ENCODE results near the gene GVQW3. TPM values are rescaled to one million over a fixed set of nuclear protein-coding genes. Genes with fewer than 3 reads are reported as not detected.
A peak's percentile ranks its signal among the peaks of the same experiment; 100 is the strongest.

The GVQW3 gene
- total and polyA plus RNA-seq, 12 donors, result 0.54 to 10.9 (median 2.4) TPM

- H3K27me3 ChIP-seq, result no peaks in the 10 kb centered on the region
- no peak overlapping the region for H3K27ac ChIP-seq
- TF ChIP-seq POLR2A (IDR thresholded peaks at IDR 0.05) (no peak), CTCF (IDR thresholded peaks at IDR 0.05) (no peak)
- H3K4me1 ChIP-seq (replicated peaks in 1 of 2), result peaks cover 0 to 4% of the 10 kb centered on the region in 2 donors
- no peaks in the 10 kb centered on the region for H3K9me3 ChIP-seq (replicated peaks in 1 of 3)
- 79 to 82% (median 81%) methylated on average over 2 of the region's 2 CpGs for WGBS, 4 donors
- no peaks in the 10 kb centered on the region for H3K36me3 ChIP-seq (replicated peaks in 1 of 2)
- DNase-seq, result no peak
- intact Hi-C loops (cut with DNase I), result no loop called here
- no peak overlapping the region for H3K4me3 ChIP-seq
These were observed 44.5 kb upstream of the GVQW3 start for GRCh38 chr11:76336597-76336996.

- H3K36me3 ChIP-seq (replicated peaks in 1 of 2), result no peaks in the 10 kb centered on the region
- no peak for TF ChIP-seq POLR2A (IDR thresholded peaks at IDR 0.05)
- TF ChIP-seq CTCF (IDR thresholded peaks at IDR 0.05), result no peak
- no peaks in the 10 kb centered on the region for H3K27me3 ChIP-seq
- H3K9me3 ChIP-seq (replicated peaks in 1 of 3), result no peaks in the 10 kb centered on the region
- peaks cover 0 to 4% of the 10 kb centered on the region in 2 donors for H3K4me1 ChIP-seq (replicated peaks in 1 of 2)
- DNase-seq, result no peak
- no peak overlapping the region for H3K27ac ChIP-seq
- H3K4me3 ChIP-seq, result no peak overlapping the region
- 75 to 94% (median 83%) methylated on average over 1 of the region's 1 CpG for WGBS, 4 donors
- intact Hi-C loops (cut with DNase I), result no loop called here
These were observed 43.7 kb upstream of the GVQW3 start for GRCh38 chr11:76337469-76337868.

GRCh38 chr11:76337923-76338322 is 43.2 kb upstream of the GVQW3 start:
- Histone ChIP-seq H3K36me3 (replicated peaks in 1 of 2) (no peaks in the 10 kb centered on the region), H3K27me3 (no peaks in the 10 kb centered on the region), H3K4me1 (replicated peaks in 1 of 2) (peaks cover 0 to 4% of the 10 kb centered on the region in 2 donors), H3K4me3 (no peak overlapping the region), H3K27ac (no peak overlapping the region), H3K9me3 (replicated peaks in 1 of 3) (no peaks in the 10 kb centered on the region)
- TF ChIP-seq CTCF (IDR thresholded peaks at IDR 0.05), result no peak
- no peak for TF ChIP-seq POLR2A (IDR thresholded peaks at IDR 0.05)
- no peak for DNase-seq
- intact Hi-C loops (cut with DNase I), result no loop called here
- WGBS, 4 donors, result 39 to 88% (median 65%) methylated on average over 2 to 4 of the region's 4 CpGs

- Histone ChIP-seq H3K36me3 (replicated peaks in 1 of 2) (no peaks in the 10 kb centered on the region), H3K4me1 (replicated peaks in 1 of 2) (peaks cover 0 to 4% of the 10 kb centered on the region in 2 donors), H3K27me3 (no peaks in the 10 kb centered on the region), H3K9me3 (replicated peaks in 1 of 3) (no peaks in the 10 kb centered on the region), H3K4me3 (no peak overlapping the region), H3K27ac (peak overlapping the region in 4 of 5 donors; percentile 22 to 65 (median 44))
- TF ChIP-seq CTCF (IDR thresholded peaks at IDR 0.05), result no peak
- TF ChIP-seq POLR2A (IDR thresholded peaks at IDR 0.05), result no peak
- 49 to 77% (median 51%) methylated on average over 6 of the region's 6 CpGs for WGBS, 4 donors
- intact Hi-C loops (cut with DNase I), result no loop called here
- DNase-seq, result peak in 6 of 7 donors; percentile 36 to 74 (median 45)
These were observed 41.9 kb upstream of the GVQW3 start for GRCh38 chr11:76339221-76339620.

All from adrenal gland (tissue), 12 donors.